Central memory CD8-positive, alpha-beta T cell (primary cell): ENCODE data around the gene ADGRL2.

Source experiments
- ATAC-seq: fragments of 150-1000 bp; cut with Tn5 transposase; replicated peaks from 2 replicates; pipeline ENCODE4 v1.10.0; 2022; ENCODE audit warnings: mild to moderate bottlenecking, moderate FRiP score, moderate number of reproducible peaks; ENCODE audit not compliant: poor library complexity, severe bottlenecking; ENCODE audit errors: extremely low read depth
- DNase-seq, 2 donors: peaks; one replicate each; pipeline ENCODE4 v3.0.0; 2021; ENCODE audit warnings: low spot score in 2 of 2
- H3K27ac Mint-ChIP-seq: one replicate; pipeline ENCODE4 v1.8.0; 2022; ENCODE audit warnings: low read depth, mild to moderate bottlenecking, moderate library complexity, mixed read lengths
- H3K27me3 Mint-ChIP-seq: one replicate; pipeline ENCODE4 v1.8.0; 2022; ENCODE audit warnings: mixed read lengths
- H3K36me3 Mint-ChIP-seq: one replicate; pipeline ENCODE4 v1.8.0; 2022; ENCODE audit warnings: mild to moderate bottlenecking, moderate library complexity, mixed read lengths; ENCODE audit not compliant: insufficient read depth
- H3K4me1 Mint-ChIP-seq: one replicate; pipeline ENCODE4 v1.8.0; 2022; ENCODE audit warnings: mixed read lengths
- H3K4me3 Mint-ChIP-seq: one replicate; pipeline ENCODE4 v1.8.0; 2022; ENCODE audit warnings: mild to moderate bottlenecking, moderate library complexity, mixed read lengths
- H3K9me3 Mint-ChIP-seq: one replicate; pipeline ENCODE4 v1.8.0; 2022; ENCODE audit warnings: mixed read lengths

Gene ADGRL2

GRCh38 chr1:81907575-81907974 lies 106.8 kb downstream of the ADGRL2 start:
- Mint-ChIP-seq H3K27ac (no peak overlapping the region), H3K4me3 (no peak overlapping the region), H3K36me3 (no peaks in the 10 kb centered on the region), H3K27me3 (no peaks in the 10 kb centered on the region), H3K4me1 (no peaks in the 10 kb centered on the region), H3K9me3 (no peaks in the 10 kb centered on the region)
- ATAC-seq (no peak), DNase-seq (no peak)

DNA sequence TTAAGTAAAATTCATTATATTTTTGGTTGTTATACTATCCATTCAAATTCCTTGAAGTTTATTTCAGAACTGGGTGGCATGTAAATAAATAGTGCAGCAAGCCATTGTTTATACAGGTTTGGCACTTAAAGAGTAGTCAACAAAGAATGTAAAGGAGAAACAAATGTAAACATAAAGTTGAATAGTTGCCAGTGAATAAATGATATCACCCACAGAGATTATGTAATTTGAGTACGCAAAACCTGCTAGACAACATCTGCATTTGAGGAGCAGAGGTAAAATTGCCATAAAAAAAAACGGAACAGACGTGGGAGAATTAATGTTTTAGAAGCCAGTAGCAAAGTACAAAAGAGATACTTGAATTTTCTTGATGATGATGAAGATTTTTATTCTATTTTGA lies 111.6 kb downstream of the ADGRL2 start:
- Mint-ChIP-seq H3K27ac (no peak overlapping the region), H3K36me3 (no peaks in the 10 kb centered on the region), H3K9me3 (no peaks in the 10 kb centered on the region), H3K27me3 (no peaks in the 10 kb centered on the region), H3K4me3 (no peak overlapping the region), H3K4me1 (no peaks in the 10 kb centered on the region)
- DNase-seq (no peak), ATAC-seq (no peak)

DNA sequence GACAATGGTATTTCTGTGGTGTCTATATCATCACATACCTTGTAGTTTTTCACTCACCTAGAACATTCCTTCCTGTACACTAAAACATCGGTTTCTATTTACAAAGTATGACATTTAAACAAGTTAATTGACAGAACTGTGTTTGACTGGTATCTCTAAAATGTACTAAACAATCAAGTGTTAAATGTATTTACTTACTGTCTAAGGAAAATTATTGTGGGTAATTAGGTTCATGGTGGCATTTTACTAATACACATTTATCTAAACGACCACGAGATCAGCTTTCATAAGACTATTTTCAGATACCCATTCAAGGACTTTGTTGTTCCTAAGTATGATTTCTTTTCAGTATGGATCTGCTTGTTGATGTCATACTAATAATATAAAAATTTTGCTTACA lies 115.2 kb downstream of the ADGRL2 start:
- no peak overlapping the region for H3K4me3 Mint-ChIP-seq
- H3K27me3 Mint-ChIP-seq, result no peaks in the 10 kb centered on the region
- H3K9me3 Mint-ChIP-seq, result no peaks in the 10 kb centered on the region
- H3K27ac Mint-ChIP-seq, result no peak overlapping the region
- H3K36me3 Mint-ChIP-seq, result no peaks in the 10 kb centered on the region
- ATAC-seq, result no peak
- DNase-seq, result no peak
- no peaks in the 10 kb centered on the region for H3K4me1 Mint-ChIP-seq

DNA sequence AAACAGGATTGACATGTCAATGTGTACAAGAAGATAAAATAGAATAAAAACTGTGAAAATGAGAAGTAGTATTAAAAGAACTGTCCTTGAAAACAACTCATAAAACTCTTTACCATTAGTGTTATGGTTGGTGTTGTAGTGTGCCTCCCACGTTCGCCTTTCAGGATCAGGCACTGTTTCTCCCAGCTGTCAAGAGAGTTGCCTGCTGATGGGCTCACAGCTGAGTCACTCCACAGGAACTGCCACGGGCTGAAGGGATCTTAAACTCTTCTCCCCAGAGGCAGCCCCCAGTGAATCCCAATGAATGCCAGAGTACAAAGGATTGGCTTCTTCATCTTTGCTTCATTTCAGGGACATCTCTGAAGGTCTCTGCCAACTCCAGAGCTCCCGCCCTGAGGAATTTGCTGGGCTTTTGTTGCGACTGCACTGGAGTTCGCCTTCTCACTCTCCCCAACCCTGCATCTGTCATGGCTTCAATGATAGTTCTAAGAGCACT lies 119.6 kb downstream of the ADGRL2 start:
- Mint-ChIP-seq H3K9me3 (peaks cover 10% of the 10 kb centered on the region), H3K4me1 (no peaks in the 10 kb centered on the region), H3K27ac (no peak overlapping the region), H3K27me3 (no peaks in the 10 kb centered on the region), H3K36me3 (peaks cover 1% of the 10 kb centered on the region), H3K4me3 (no peak overlapping the region)
- no peak for DNase-seq
- ATAC-seq, result no peak

DNA sequence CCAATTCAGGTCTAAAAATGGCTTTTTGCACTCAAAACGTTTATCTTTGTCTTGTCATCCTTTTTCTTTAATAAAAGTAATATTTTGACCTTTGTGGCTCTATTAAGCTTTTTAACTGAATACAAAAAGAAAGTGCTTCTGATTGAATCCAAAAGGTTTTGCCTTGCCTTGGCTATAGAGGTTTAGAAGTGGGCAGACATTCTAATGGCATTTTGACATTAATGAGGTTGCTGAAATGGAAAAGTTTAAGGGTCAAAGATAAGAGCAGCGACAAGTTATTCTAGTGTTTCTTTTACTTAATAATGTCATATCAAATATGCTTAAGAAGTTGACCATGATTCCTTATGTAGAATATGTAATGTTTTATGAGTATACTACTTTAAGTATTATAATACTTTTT lies 120.2 kb downstream of the ADGRL2 start:
- Mint-ChIP-seq H3K27me3 (no peaks in the 10 kb centered on the region), H3K9me3 (peaks cover 10% of the 10 kb centered on the region)

DNA sequence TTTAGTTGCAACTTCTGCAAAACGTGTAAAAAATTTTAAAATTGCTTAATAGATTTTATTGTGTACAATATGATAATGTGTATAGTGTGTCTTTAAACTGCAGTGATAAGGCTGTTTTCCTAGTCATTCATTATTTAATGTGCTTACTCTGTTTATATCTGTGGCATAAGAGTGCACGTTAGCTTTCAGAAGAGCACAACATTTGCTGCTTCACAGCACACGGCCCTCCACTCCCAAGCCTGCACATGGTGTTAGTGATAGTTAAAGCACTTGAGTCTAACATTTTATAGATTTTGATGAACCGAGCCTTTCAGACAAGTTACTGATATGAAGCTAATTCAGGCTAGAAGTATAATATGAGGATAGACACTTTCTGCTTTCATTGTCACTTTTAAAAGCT lies 120.6 kb downstream of the ADGRL2 start:
- Mint-ChIP-seq H3K36me3 (peaks cover 1% of the 10 kb centered on the region), H3K27me3 (no peaks in the 10 kb centered on the region), H3K27ac (no peak overlapping the region), H3K4me1 (no peaks in the 10 kb centered on the region), H3K4me3 (no peak overlapping the region), H3K9me3 (peaks cover 10% of the 10 kb centered on the region)
- ATAC-seq (no peak), DNase-seq (no peak)

More for the DNA sequence above, 120.2 kb downstream of the ADGRL2 start:
- ATAC-seq (no peak), DNase-seq (no peak)
- H3K4me3 Mint-ChIP-seq, result no peak overlapping the region
- no peak overlapping the region for H3K27ac Mint-ChIP-seq
- H3K36me3 Mint-ChIP-seq, result peaks cover 1% of the 10 kb centered on the region
- H3K4me1 Mint-ChIP-seq, result no peaks in the 10 kb centered on the region

GRCh38 chr1:81921851-81922462 lies 121.2 kb downstream of the ADGRL2 start:
- no peak for ATAC-seq
- H3K4me1 Mint-ChIP-seq, result no peaks in the 10 kb centered on the region
- no peak overlapping the region for H3K27ac Mint-ChIP-seq

DNA sequence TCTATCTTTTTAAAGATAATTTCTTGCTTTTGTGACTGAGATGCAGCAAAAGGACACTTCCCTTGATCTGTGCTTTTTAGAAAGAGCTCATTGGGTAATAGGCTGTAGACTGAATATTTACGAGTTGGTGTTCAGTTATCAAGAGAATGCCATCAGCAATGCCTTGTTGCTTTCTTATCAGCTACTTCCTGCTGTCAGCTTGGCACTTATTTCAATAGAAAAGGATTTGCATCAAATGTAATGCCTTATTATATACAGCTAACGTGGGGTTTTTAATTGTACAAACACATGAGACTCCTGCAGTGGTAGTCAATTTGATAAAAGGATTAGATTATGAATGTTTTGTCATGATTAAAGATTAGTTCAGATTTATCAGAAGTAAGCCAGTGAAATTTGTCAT lies 122.2 kb downstream of the ADGRL2 start:
- ATAC-seq, result no peak
- Mint-ChIP-seq H3K27me3 (no peaks in the 10 kb centered on the region), H3K36me3 (peaks cover 1% of the 10 kb centered on the region), H3K4me1 (no peaks in the 10 kb centered on the region), H3K27ac (no peak overlapping the region), H3K9me3 (peaks cover 10% of the 10 kb centered on the region), H3K4me3 (no peak overlapping the region)
- no peak for DNase-seq

More at GRCh38 chr1:81921851-81922462, 121.2 kb downstream of the ADGRL2 start:
- Mint-ChIP-seq H3K27me3 (no peaks in the 10 kb centered on the region), H3K36me3 (peaks cover 1% of the 10 kb centered on the region), H3K9me3 (peaks cover 10% of the 10 kb centered on the region), H3K4me3 (no peak overlapping the region)
- DNase-seq, result no peak

GRCh38 chr1:81929106-81929505 lies 128.4 kb downstream of the ADGRL2 start:
- Mint-ChIP-seq H3K4me3 (no peak overlapping the region), H3K27ac (no peak overlapping the region), H3K4me1 (no peaks in the 10 kb centered on the region), H3K9me3 (peaks cover 14% of the 10 kb centered on the region), H3K27me3 (no peaks in the 10 kb centered on the region), H3K36me3 (no peaks in the 10 kb centered on the region)
- ATAC-seq (no peak), DNase-seq (no peak)

GRCh38 chr1:81936853-81937252 lies 136.1 kb downstream of the ADGRL2 start:
- no peak overlapping the region for H3K27ac Mint-ChIP-seq
- no peaks in the 10 kb centered on the region for H3K4me1 Mint-ChIP-seq
- no peaks in the 10 kb centered on the region for H3K27me3 Mint-ChIP-seq
- no peaks in the 10 kb centered on the region for H3K36me3 Mint-ChIP-seq
- ATAC-seq (no peak), DNase-seq (no peak)
- no peak overlapping the region for H3K4me3 Mint-ChIP-seq
- peaks cover 11% of the 10 kb centered on the region for H3K9me3 Mint-ChIP-seq

DNA sequence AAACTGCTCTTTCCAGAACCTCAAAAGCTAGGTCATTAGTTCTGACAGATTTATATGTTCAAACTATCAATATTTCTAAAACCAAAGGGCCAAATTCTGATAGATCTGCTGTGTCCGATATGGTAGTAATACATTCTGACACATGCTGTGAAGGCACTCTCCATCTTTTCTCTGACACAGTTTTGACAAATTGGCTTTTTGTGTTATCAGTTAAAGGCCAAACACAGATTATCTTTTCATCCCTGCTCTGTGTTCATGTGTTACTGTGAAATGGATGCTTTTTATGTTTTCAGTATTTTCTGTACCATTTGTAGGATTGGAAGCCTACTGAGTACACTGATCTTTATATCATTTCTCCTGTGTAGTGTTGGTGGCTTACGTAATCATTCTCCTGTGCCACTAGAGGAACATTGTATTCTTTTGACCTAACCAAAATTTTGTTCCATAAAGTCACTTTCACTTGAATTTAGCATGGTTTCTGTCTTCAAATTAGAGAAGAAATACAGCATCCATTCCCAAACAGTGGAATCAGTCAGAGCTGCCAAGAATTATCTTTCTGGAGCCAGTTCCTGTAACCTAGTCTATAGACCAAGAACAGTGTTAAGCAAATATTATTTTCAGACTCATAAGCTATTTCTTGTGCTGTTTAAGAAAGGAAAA lies 137.2 kb downstream of the ADGRL2 start:
- Mint-ChIP-seq H3K4me3 (no peak overlapping the region), H3K27me3 (no peaks in the 10 kb centered on the region), H3K27ac (no peak overlapping the region), H3K9me3 (peaks cover 12% of the 10 kb centered on the region), H3K36me3 (no peaks in the 10 kb centered on the region), H3K4me1 (no peaks in the 10 kb centered on the region)
- DNase-seq, result no peak
- no peak for ATAC-seq

GRCh38 chr1:81948495-81948894 lies 147.8 kb downstream of the ADGRL2 start:
- DNase-seq (no peak), ATAC-seq (no peak)
- H3K36me3 Mint-ChIP-seq, result no peaks in the 10 kb centered on the region
- no peaks in the 10 kb centered on the region for H3K4me1 Mint-ChIP-seq
- H3K27ac Mint-ChIP-seq, result no peak overlapping the region
- H3K4me3 Mint-ChIP-seq, result no peak overlapping the region
- H3K9me3 Mint-ChIP-seq, result peaks cover 12% of the 10 kb centered on the region
- no peaks in the 10 kb centered on the region for H3K27me3 Mint-ChIP-seq

GRCh38 chr1:81949421-81949820 lies 148.7 kb downstream of the ADGRL2 start:
- no peaks in the 10 kb centered on the region for H3K36me3 Mint-ChIP-seq
- peaks cover 11% of the 10 kb centered on the region for H3K9me3 Mint-ChIP-seq
- no peak overlapping the region for H3K4me3 Mint-ChIP-seq
- no peak overlapping the region for H3K27ac Mint-ChIP-seq
- ATAC-seq (no peak), DNase-seq (no peak)
- H3K4me1 Mint-ChIP-seq, result no peaks in the 10 kb centered on the region
- no peaks in the 10 kb centered on the region for H3K27me3 Mint-ChIP-seq
